ENCODE results near the gene AGK. TPM values are rescaled to one million over a fixed set of nuclear protein-coding genes. Genes with fewer than 3 reads are reported as not detected.
A peak's percentile ranks its signal among the peaks of the same experiment; 100 is the strongest.

The AGK gene, protein sequence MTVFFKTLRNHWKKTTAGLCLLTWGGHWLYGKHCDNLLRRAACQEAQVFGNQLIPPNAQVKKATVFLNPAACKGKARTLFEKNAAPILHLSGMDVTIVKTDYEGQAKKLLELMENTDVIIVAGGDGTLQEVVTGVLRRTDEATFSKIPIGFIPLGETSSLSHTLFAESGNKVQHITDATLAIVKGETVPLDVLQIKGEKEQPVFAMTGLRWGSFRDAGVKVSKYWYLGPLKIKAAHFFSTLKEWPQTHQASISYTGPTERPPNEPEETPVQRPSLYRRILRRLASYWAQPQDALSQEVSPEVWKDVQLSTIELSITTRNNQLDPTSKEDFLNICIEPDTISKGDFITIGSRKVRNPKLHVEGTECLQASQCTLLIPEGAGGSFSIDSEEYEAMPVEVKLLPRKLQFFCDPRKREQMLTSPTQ
- 10 to 100 TPM; 21.0 to 30.8 (median 25.5) TPM for total RNA-seq

DNA sequence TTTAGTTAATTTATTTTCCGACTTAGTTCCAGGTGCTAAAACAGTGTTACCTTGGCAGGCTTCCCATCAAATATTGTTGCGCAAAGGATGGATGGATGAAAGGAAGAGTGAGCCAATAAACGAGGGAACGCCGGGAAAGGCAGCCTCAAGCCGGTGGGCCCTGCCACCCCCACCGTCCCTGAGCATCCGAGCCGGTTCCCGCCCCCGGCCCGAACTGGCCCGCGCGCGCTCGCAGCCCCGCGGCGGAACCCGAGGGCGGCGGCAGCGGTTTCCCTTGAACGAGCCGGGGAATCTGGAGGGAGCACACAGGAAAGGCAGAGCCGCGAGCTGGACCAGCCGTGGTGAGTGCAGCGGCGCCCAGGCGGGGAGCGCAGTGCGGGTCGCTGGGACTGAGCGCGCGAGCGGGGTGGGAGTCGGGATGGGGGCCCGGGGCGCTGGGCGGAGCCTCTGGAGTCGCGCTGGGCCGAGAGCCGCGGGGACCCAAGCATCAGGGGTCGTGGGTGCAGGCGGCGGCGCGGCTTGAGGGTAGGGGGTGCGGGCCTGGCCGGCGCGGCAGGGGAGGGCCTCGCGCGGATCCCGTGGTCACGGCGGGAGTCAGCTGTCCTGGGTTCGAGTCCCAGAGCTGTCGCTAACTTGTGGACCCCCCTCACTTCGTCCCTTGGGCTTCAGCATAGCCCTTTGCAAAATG lies at the start of gene AGK:
Gene AGK (plus strand): TSS at position 317 of the 688 bp plus-strand sequence. CDS start 4,057 bp downstream, outside the sequence.
- TF ChIP-seq, protein P1, sequence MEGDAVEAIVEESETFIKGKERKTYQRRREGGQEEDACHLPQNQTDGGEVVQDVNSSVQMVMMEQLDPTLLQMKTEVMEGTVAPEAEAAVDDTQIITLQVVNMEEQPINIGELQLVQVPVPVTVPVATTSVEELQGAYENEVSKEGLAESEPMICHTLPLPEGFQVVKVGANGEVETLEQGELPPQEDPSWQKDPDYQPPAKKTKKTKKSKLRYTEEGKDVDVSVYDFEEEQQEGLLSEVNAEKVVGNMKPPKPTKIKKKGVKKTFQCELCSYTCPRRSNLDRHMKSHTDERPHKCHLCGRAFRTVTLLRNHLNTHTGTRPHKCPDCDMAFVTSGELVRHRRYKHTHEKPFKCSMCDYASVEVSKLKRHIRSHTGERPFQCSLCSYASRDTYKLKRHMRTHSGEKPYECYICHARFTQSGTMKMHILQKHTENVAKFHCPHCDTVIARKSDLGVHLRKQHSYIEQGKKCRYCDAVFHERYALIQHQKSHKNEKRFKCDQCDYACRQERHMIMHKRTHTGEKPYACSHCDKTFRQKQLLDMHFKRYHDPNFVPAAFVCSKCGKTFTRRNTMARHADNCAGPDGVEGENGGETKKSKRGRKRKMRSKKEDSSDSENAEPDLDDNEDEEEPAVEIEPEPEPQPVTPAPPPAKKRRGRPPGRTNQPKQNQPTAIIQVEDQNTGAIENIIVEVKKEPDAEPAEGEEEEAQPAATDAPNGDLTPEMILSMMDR (IDR thresholded peaks at IDR 0.05), result peak in 1 of 4 experiments; percentile 35
- peak; percentile 12 to 48 for TF ChIP-seq POLR2A (IDR thresholded peaks at IDR 0.05)
- TF ChIP-seq EP300 (IDR thresholded peaks at IDR 0.05), result no peak
- TF ChIP-seq POLR2AphosphoS5 (IDR thresholded peaks at IDR 0.05), result no peak
- ATAC-seq, result peak; percentile 89
- H3K27me3 ChIP-seq, result no peaks in the 10 kb centered on the region
- peak within 1 kb of the TSS; percentile 75 to 95 for H3K4me3 ChIP-seq
- peak within 1 kb of the TSS; percentile 21 to 89 (median 79) for H3K27ac ChIP-seq
- no peaks in the 10 kb centered on the region for H3K9me3 ChIP-seq
- H3K36me3 ChIP-seq, result peaks cover 0 to 9% of the 10 kb centered on the region in 2 donors
- H3K4me1 ChIP-seq, result peaks cover 0 to 33% (median 13%) of the 10 kb centered on the region in 3 donors
- WGBS, 2 donors (ENCODE audit: low coverage in 1 of 2), result 0% methylated on average over 1 to 22 of the region's 66 CpGs

DNA sequence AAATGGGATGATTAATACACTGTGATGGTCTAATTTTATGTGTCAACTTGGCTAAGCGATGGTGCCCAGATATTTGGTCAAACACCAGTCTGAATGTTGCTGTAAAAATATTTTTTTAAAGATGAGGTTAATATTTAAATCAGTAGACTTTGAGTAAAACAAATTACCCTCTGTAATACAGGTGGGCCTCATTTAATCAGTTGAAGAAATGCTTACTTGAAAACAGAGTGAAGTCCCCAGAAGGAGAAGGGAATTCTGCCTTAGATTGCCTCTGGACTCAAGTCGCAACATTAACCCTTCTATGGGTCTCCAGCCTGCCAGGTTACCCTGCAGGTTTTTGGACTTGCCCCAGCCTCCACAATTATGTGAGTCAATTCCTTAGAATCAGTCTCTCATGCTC lies 49.8 kb upstream of the AGK start:
- no peak for ATAC-seq
- TF ChIP-seq POLR2A (IDR thresholded peaks at IDR 0.05), result no peak
- TF ChIP-seq POLR2AphosphoS5 (IDR thresholded peaks at IDR 0.05), result no peak
- TF ChIP-seq EP300 (IDR thresholded peaks at IDR 0.05), result no peak
- TF ChIP-seq, protein P1 (IDR thresholded peaks at IDR 0.05), result no peak
- no peaks in the 10 kb centered on the region for H3K9me3 ChIP-seq
- WGBS, 2 donors (ENCODE audit: low coverage in 1 of 2), result 84 to 86% methylated on average over 2 of the region's 2 CpGs
- no peaks in the 10 kb centered on the region for H3K4me1 ChIP-seq
- H3K36me3 ChIP-seq, result no peaks in the 10 kb centered on the region
- no peak overlapping the region for H3K27ac ChIP-seq
- H3K4me3 ChIP-seq, result no peak overlapping the region
- H3K27me3 ChIP-seq, result no peaks in the 10 kb centered on the region

DNA sequence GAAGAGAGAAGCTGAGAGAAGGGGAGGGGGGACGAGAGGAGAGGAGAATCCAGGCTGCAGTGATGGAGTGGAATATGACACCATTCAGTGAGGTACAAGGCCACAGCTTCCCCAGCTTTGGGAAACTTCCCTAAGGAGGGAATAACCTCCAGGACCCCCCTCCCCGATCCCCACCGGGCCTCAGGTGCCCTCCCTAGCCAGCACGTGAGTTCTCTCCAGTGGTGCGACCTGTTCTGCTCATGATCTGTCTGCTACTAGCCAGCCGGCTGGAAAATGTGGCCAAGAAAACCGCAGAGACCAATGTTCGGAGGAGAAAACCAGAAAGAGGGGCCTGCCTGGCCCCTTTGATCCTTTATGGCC lies 39.9 kb upstream of the AGK start:
- TF ChIP-seq EP300 (IDR thresholded peaks at IDR 0.05), result no peak
- TF ChIP-seq POLR2AphosphoS5 (IDR thresholded peaks at IDR 0.05), result no peak
- TF ChIP-seq, protein P1 (IDR thresholded peaks at IDR 0.05), result no peak
- TF ChIP-seq POLR2A (IDR thresholded peaks at IDR 0.05), result no peak

DNA sequence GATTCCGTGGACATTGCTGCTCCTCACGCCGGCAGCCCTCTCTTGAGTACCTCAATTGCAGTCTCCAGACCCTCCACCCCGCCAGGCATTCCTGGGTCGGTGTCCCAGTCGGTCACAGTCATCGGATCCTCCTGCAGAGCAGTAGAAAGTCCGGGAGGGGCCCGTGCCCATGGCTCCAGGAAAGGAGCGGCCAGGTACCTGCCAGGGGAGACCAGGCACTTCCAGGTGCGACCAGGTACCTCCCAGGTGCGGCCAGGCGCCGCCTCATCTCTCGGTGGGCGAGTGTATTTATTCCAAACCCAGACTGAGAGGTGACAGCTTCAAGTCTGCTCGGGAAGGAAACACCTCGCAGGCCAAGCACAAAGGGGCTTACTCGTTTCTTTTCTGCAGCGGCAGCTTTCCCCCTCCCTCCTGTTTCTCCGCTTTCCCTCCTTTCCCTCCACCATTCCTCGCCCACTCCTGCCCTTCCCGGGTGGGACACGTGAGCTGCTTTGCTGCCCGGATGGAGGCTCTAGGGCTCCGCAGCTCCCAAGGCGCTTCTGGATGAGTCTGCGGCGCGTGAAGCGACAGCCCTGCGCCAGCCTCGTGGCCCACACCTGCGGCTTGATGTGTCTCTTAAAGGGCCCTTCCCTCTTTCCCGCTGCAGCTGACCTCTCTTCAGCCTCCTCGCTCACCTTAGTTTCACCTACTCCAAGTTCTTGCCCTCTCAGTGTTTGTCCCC lies 39.4 kb upstream of the AGK start:
- H3K27ac ChIP-seq, result no peak overlapping the region
- peak overlapping the region in 1 of 2 donors; percentile 28 for H3K4me3 ChIP-seq
- ATAC-seq, result no peak
- H3K36me3 ChIP-seq, result no peaks in the 10 kb centered on the region
- H3K9me3 ChIP-seq, result peaks cover 0 to 11% (median 0%) of the 10 kb centered on the region in 3 donors
- 10 to 16% methylated on average over 14 to 20 of the region's 36 CpGs for WGBS, 2 donors (ENCODE audit: low coverage in 1 of 2)
- peaks cover 0 to 10% (median 2%) of the 10 kb centered on the region in 3 donors for H3K4me1 ChIP-seq
- TF ChIP-seq POLR2AphosphoS5 (IDR thresholded peaks at IDR 0.05) (no peak), POLR2A (IDR thresholded peaks at IDR 0.05) (no peak), EP300 (IDR thresholded peaks at IDR 0.05) (no peak)
- TF ChIP-seq, protein P1 (IDR thresholded peaks at IDR 0.05), result no peak
- H3K27me3 ChIP-seq, result peaks cover 45% of the 10 kb centered on the region

More for the DNA sequence above, 39.9 kb upstream of the AGK start:
- no peak overlapping the region for H3K27ac ChIP-seq
- no peak overlapping the region for H3K4me3 ChIP-seq
- H3K9me3 ChIP-seq, result peaks cover 0 to 11% (median 0%) of the 10 kb centered on the region in 3 donors
- WGBS, 2 donors (ENCODE audit: low coverage in 1 of 2), result 10 to 13% methylated on average over 6 of the region's 8 CpGs
- peaks cover 0 to 10% (median 2%) of the 10 kb centered on the region in 3 donors for H3K4me1 ChIP-seq
- peaks cover 45% of the 10 kb centered on the region for H3K27me3 ChIP-seq
- ATAC-seq, result no peak
- no peaks in the 10 kb centered on the region for H3K36me3 ChIP-seq
